HG02678 (cell line): ENCODE measurements around the gene BBS2.
A peak's percentile ranks its signal among the peaks of the same experiment; 100 is the strongest.

ENCODE experiments used
- ATAC-seq: cut with Tn5 transposase; IDR thresholded peaks from one replicate; pipeline ENCODE4 v1.9.1; 2021; ENCODE audit warnings: mild to moderate bottlenecking, moderate library complexity; ENCODE audit not compliant: unreplicated experiment

The BBS2 gene

DNA sequence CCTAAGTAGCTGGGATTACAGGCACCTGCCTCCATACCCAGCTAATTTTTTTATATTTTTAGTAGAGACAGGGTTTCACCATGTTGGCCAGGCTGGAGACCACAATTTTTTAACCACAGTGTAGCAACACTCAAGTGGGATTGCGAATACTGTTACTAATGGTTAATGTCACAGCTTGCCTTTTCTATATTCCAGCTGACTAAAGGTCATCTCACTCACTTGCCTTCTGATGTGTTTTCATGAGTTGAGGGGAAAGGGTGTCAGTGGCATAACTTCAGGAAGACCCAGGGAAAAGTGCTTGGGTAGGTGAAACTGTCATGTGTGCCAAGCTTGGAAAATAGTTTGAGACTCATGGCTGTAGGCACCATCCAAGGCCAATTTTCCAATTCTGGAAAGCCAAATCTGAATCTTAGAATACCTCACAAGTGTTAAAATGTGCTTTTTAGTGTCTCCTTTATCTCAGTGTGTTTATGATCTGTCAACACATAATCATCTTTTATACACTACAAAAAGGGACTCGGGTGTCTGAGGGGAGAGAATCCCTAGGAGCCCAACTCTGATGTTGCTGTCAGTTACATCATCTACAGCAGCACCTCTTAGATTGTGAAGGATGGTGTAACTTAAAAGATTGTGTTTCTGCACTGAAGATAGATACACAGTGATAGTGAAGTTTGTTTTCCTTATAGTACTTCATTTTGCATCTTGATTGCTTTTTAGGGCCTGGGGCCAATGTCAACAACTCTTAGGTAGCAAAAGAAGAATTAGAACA lies 41.4 kb downstream of the BBS2 start:
- no peak for ATAC-seq

- ATAC-seq: no peak
These were observed 42.5 kb downstream of the BBS2 start for GRCh38 chr16:56477096-56477878.

- ATAC-seq: no peak
These were observed 44.6 kb downstream of the BBS2 start for GRCh38 chr16:56475201-56475600.

DNA sequence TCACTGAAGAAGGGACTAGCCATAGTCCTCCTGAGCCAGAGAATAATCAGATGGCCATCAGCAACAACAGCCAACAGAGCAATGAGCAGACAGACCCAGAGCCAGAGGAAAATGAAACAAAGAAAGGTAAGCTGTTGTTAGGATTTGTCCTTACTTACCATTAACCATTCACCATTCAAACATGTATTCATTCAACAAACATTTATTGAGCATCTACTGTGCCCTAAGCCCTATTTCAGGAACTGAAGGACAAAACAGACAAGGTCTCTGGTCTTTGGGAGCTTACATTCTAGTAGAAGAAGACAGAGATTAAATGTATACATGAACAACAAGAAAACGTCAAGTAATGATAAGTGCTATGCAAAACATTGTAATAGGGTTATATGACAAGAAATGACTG lies 49.2 kb downstream of the BBS2 start:
- no peak for ATAC-seq

DNA sequence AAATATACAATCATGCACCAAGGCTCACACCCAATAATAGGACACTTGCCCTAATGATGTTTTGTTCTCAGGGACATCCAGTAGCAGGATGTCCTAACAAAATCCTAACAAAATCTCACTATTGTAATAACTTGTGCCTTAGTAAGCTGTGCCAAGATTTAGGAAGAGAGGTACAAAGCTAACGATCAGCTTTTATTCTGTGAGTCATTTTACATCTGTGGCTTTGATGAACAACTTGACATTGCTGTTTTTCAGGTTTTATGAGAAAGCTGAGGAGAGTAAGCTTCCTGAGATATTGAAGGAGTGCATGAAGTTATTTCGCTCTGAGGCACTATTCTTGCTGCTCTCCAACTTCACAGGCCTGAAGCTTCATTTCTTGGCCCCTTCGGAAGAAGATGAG lies 49.6 kb downstream of the BBS2 start:
- no peak for ATAC-seq

- ATAC-seq: no peak
These were observed 50.1 kb downstream of the BBS2 start for GRCh38 chr16:56469748-56470147.

- ATAC-seq: no peak
These were observed 51.0 kb downstream of the BBS2 start for GRCh38 chr16:56468800-56469199.

GRCh38 chr16:56466344-56466743 lies 53.5 kb downstream of the BBS2 start:
- ATAC-seq: no peak

GRCh38 chr16:56463153-56463552 lies 56.7 kb downstream of the BBS2 start:
- ATAC-seq: no peak

DNA sequence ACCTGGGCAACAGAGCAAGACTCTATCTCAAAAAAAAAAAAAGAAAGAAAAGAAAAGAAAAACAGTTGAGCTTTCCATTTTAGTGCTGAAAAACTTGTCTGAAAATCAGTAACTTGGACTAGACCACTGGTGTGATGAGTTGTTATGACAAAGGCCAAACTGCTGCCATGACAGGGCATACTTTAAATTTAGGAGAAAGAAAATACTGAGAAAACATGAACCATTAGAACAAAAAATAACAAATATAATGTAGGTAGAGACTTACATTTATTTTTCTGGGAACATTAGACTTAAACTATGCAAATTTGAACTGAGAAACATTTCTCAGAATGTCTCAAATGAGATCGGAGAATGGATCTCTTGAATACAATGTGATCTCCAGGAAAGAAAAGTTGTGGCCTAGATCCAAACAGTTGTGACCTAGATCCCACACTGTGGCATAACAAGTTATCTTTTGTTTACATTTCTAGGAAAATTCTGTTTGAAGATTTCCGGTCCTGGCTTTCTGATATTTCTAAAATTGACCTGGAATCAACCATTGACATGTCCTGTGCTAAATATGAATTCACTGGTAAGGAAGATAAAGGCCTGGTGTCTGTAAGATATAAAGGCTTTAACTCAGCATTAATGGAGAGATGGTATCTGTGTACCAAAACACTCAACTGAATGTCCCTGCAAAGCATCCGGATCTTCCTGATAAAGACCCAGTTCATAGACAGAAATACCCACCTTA lies 57.6 kb downstream of the BBS2 start:
- ATAC-seq: no peak

GRCh38 chr16:56460101-56460500 lies 59.7 kb downstream of the BBS2 start:
- ATAC-seq: no peak

DNA sequence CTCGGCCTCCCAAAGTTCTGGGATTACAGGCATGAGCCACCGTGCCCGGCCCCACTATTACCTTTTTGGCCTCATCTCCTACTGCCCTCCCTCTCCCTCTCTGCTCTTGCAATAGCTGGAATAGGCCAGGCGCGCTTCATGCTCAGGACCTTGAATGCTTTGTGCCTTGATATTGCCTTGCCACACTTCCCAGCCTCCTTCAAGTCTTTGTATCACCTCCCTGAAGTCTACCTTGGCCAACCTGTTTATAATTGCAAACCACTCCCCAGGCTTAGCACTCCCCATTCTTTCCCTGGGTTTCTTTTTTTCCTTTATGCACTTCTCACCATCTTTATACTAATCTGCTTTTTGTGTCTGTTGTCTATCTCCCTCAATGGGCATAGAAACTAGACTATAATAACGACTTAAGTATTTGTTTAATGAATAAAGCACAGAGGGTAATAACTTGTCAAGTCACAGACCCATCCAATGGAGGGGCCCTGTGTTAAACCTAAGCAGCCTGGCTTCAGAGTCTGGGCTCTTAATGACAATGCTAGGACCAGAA lies 61.8 kb downstream of the BBS2 start:
- no peak for ATAC-seq

DNA sequence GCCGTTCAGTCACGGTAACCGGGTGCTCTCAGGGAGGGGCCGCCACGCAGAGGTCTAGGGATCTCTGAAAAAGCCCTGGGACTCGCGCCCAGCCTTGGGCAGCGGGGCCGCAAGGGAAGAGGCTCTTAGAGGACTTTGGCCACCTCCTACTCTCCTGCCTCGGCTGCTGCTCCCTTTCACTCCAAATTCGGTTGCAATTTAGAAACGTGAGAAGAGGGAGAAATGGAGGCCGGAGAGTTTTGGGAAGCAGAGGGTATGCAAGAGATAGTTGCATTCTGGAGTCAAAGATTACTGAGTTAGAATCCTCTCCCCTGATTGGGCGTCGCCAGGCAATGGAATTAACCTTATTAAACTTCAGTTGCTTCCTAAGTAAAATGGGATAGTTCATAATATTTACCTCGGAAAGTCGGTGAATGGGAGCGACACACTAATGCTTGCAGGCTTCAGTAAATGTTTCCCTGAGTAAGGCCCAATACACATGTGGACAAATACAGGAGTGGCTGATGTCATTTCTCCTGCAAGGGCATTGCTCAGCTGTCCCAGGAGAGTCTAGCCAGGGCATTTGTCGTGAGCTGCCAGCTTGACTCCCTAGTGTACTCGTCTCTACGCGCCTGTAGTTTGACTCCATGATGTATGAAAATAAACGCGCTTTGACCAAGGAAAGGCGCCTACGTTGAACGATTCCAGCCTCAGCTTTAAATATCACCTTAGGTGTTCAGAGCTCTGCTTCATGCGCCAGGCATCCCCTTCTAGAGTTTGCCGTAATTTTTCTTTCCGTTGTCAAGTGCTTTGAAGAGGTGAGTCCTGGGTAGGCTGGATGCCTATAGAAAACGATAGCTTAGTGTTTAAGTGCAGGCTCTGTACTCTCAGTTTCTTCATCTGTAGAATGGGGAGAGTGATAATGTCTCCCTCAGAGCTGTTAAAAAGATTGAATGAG lies 67.8 kb downstream of the BBS2 start:
- ATAC-seq: peak; percentile 32

GRCh38 chr16:56450986-56451752 lies 68.7 kb downstream of the BBS2 start, which contains the start of the genes NUDT21 and OGFOD1:
TSS of gene NUDT21 (minus strand) at chr16:56451332. CDS start at chr16:56451202, 130 bp downstream.
TSS of gene OGFOD1 (plus strand) at chr16:56451554. CDS start at chr16:56451613, 59 bp downstream.
- ATAC-seq: peak; percentile 97

DNA sequence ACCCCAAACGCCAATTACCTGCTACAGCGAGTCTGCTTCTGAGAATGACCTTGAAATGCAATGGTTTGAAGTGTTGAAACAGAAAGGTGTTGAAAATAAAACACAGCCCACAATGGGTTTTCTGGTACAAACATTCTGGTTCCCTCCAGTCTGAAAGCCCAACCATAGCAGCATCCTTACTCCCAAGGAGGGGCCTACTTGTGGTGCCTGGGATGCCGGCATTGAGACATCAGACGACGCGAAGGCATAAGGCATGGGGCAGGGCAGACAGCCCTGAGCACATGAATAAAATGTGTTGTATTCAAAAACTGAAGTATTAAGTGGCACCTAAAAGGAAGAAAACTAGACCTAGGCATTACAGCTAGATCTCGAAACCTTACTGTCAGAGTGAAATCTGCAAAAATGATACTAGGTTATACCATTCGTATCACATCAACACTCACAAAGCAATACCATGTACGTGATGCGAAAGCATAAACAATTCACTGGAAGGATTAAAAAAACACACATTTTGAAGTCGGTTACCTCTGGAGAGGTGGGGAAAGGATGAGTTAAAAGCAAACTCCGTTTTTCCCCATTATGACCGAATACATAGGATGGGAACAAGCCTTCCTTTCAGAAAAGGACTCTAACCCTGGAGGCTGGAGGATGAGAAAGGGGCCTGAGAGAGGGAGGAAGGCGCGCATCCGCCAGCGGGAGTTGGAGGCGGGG lies 69.4 kb downstream of the BBS2 start:
- ATAC-seq: peak; percentile 23

- ATAC-seq: no peak
These were observed 71.8 kb downstream of the BBS2 start for GRCh38 chr16:56448005-56448404.

- ATAC-seq: no peak
These were observed 72.5 kb downstream of the BBS2 start for GRCh38 chr16:56447286-56447685.

DNA sequence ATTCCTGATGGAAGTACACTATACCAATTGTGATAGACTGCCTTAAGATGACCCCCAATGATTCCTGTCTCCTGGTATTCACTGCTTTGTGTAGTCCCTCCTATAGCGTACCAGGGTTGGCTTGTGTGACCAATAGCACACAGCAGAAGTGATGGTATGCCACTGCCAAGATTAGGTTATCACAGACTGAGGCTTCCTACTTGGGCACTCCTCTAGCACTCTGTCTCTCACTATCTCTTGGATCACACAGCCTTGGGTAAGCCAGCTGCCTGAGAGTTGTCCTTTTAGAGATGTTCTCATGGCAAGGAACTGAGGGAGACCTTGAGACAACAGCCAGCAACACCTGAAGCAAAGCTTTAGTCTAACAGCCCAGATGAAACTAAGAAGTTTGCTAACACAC lies 81.8 kb downstream of the BBS2 start:
- no peak for ATAC-seq

DNA sequence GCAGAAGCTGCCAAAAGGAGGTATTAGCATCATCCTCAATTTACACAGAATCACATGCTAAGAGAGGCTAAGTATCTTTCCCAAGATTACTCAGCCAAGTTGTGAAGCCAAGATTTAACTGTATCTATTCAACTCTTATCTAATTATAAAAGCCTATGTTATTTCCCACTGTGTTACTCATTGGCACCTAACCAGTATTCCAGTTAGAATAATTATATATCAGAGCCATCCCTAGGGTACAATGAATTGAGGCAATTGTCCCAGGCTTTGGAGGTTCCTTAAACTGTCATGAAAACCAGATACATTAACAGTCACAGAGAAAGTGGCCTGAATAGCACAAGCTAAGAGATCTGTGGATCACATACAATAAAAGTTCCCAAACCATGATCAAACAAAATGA lies 83.6 kb downstream of the BBS2 start:
- ATAC-seq: no peak
